SK-N-MC (cell line): ENCODE measurements around the gene GNAS-AS1.

Experiments used
- DNase-seq: peaks from one replicate; pipeline ENCODE4 v3.0.0-alpha.2; 2011; ENCODE audit warnings: low read depth, low spot score
- H3K27ac ChIP-seq: fragments of 200-600 bp; sonication (generic); 2 replicates; pipeline ENCODE4 v1.5.1; 2016; ENCODE audit warnings: mixed run types
- H3K36me3 ChIP-seq: fragments of 200-600 bp; sonication (generic); 2 replicates; pipeline ENCODE4 v1.6.1; 2017; ENCODE audit warnings: antibody characterized with exemption, low read length, mixed read lengths; ENCODE audit not compliant: insufficient read depth
- H3K4me3 ChIP-seq: fragments of 200-600 bp; sonication (generic); 2 replicates; pipeline ENCODE4 v1.5.1; 2016
- H3K9ac ChIP-seq: fragments of 200-600 bp; sonication (generic); 2 replicates; pipeline ENCODE4 v1.8.0; 2017; ENCODE audit warnings: mixed run types, mixed read lengths; ENCODE audit not compliant: insufficient read length
- H3K9me3 ChIP-seq: fragments of 200-600 bp; sonication (generic); 2 replicates; pipeline ENCODE4 v1.6.1; 2017; ENCODE audit warnings: low read depth, mild to moderate bottlenecking, antibody characterized with exemption, low read length, moderate library complexity, mixed read lengths
- EZH2 ChIP-seq: fragments of 200-600 bp; sonication (generic); IDR thresholded peaks from one replicate; pipeline ENCODE4 v1.6.1; 2017; ENCODE audit warnings: antibody characterized with exemption
- FOXP2 ChIP-seq: optimal IDR thresholded peaks from 2 replicates; pipeline ENCODE3; 2011; ENCODE audit warnings: mild to moderate bottlenecking, moderate library complexity; ENCODE audit not compliant: insufficient read depth; ENCODE audit errors: extremely low read length, control extremely low read depth
- POLR2AphosphoS5 ChIP-seq: IDR thresholded peaks from 2 replicates; pipeline ENCODE4 v1.6.1; 2012; ENCODE audit warnings: mild to moderate bottlenecking, low read depth, low read length, borderline replicate concordance

Gene GNAS-AS1

DNA sequence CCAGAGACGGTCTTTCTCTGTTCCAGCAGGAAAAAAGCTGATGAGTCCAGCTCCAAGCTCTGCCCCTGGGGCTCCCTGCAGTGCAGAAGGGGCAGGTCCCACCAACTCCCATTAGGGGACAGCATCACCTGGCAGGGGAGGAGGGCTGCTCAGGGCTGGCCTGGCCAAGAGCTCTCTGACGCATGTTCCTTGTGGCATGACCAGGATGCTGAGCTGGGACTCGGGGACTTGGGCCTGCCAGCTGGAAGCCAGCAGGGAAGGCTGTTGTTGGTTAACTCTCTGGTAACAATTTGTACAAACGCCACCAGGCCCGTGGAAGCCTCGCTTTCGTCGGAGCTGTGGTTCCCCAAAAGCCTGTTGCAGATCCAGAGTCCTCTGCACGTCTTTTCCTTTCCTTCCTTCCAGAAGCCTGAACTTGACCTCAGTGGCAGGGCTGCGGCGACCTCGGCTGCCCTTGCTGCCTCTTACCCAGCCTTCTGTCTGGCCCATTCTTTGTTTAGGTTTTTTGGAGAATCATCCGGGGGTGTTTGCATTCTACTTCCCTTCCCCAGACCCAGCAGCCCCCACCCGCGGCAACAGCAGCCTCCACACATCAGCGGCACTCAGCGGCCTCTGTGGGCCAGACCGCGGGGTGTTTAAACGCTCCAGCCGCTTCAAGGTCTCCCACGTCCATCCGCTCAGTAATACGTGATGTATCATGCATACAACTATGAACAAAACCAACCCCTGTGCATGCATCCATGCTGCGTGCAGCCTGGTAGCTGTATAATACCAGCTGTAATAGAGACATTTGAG, 63.3 kb downstream of the GNAS-AS1 start:
- Histone ChIP-seq H3K27ac (no peak overlapping the region), H3K9ac (no peak overlapping the region), H3K4me3 (no peak overlapping the region), H3K36me3 (no peaks in the 10 kb centered on the region), H3K9me3 (no peaks in the 10 kb centered on the region)
- no peak for DNase-seq
- TF ChIP-seq FOXP2 (no peak), POLR2AphosphoS5 (no peak), EZH2 (no peak)

DNA sequence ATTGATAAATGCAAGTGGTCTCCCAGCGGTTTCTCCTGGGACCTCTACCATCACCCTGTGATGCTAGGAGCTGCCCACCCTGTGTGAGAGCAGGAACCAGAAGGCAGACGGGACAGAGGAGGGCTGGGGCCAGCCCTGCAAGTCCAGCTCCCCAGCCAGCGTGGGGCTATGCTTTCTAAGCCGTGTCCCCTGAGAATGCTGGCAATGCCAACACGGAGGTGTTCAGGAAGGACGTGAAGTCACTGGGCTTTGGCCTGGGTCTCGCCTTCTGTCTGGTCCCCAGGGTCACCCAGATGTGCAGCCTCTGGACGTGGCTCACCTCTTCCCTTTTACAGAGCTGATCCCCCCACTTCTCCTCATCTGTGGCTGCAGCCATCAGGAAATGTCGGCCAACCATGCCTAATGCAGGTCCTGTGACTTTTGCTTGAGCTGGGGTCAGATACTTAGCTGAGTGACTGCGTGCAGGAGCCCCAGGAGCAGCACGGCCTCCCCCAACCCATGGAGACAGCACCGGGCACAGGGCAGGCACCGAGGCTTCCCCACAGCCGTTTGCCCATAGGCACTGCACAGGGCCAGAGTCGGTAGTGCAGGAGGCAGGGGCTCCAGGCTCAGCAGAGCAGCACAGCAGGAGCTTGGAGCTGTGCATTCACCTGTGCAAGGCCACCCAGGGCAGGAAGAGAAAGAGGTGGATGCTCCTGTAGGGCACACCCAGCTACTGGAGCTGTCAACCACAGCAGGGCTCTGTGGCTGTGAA, 66.2 kb downstream of the GNAS-AS1 start:
- Histone ChIP-seq H3K27ac (no peak overlapping the region), H3K9ac (no peak overlapping the region), H3K9me3 (no peaks in the 10 kb centered on the region), H3K4me3 (no peak overlapping the region), H3K36me3 (no peaks in the 10 kb centered on the region)
- no peak for DNase-seq
- TF ChIP-seq POLR2AphosphoS5 (no peak), FOXP2 (no peak), EZH2 (no peak)

DNA sequence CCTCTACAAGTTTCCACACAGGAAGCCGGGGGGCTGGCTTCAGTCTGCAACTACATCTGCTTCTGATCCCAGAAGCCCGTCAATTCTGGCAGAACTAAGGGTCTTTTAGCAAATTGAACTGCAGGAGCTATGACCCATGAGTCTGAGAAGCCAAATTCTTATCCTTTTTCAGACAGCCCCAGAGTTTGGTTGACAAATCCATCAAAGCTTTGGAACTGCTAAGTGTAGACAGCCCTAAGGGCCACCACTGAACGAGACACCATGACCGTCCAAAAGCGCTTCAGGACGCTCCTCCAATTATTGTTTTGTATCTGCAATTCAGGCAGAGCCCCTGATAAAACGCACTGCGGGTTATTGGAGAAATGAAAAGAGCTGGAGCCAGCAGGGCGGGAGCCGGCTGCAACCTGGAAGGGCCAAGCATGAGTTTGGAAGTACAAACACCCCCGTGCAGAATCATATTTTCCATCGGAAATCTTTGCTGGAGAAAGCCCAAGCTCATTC, 67.1 kb downstream of the GNAS-AS1 start:
- no peak for DNase-seq
- H3K4me3 ChIP-seq, result no peak overlapping the region
- no peak for TF ChIP-seq EZH2
- no peak for TF ChIP-seq FOXP2
- TF ChIP-seq POLR2AphosphoS5, result no peak
- H3K36me3 ChIP-seq, result no peaks in the 10 kb centered on the region
- H3K9ac ChIP-seq, result no peak overlapping the region
- no peak overlapping the region for H3K27ac ChIP-seq
- no peaks in the 10 kb centered on the region for H3K9me3 ChIP-seq

DNA sequence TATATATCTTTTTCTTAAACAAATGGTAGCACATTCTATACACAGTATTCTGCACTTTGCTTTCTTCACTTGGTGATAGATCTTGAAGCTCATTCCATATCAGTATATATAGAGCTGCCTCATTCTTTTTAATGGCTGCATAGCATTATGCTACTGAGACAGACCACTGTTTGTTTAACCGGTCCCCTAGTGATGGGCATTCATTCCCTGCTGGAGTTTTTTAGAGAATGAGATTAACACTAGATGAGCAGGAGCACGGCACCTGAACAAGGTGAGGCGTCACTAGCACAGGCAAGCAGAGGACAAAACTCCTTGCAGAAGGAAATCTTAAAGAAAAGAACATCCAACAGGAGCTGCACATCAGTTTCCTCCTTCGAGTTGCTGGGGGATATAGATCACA, 69.6 kb downstream of the GNAS-AS1 start:
- no peaks in the 10 kb centered on the region for H3K9me3 ChIP-seq
- no peak for TF ChIP-seq FOXP2
- no peak for DNase-seq
- no peak overlapping the region for H3K27ac ChIP-seq
- no peaks in the 10 kb centered on the region for H3K36me3 ChIP-seq
- H3K4me3 ChIP-seq, result no peak overlapping the region
- no peak overlapping the region for H3K9ac ChIP-seq

DNA sequence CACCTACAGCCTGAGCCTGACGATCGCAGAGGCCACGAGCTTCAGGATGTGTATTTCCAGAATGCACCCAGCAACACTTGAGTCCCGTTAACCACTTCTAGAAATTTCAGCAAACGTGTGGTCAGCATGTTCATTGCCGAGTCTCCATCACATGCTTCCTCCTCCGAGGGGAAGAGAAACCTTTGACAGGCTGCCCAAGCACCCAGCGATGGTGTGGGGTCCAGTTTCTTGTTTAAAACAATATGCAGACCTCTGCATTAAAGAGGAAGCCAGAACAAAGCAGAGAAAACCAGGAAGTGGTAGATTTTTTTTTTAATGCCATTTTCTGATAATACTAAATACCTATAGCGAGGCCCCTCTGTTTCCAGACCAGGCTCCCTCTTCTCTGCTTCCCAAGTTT, 71.9 kb downstream of the GNAS-AS1 start:
- no peak overlapping the region for H3K4me3 ChIP-seq
- TF ChIP-seq FOXP2 (no peak), POLR2AphosphoS5 (no peak), EZH2 (no peak)
- no peaks in the 10 kb centered on the region for H3K36me3 ChIP-seq
- H3K9me3 ChIP-seq, result no peaks in the 10 kb centered on the region
- no peak overlapping the region for H3K9ac ChIP-seq
- no peak for DNase-seq
- H3K27ac ChIP-seq, result no peak overlapping the region

DNA sequence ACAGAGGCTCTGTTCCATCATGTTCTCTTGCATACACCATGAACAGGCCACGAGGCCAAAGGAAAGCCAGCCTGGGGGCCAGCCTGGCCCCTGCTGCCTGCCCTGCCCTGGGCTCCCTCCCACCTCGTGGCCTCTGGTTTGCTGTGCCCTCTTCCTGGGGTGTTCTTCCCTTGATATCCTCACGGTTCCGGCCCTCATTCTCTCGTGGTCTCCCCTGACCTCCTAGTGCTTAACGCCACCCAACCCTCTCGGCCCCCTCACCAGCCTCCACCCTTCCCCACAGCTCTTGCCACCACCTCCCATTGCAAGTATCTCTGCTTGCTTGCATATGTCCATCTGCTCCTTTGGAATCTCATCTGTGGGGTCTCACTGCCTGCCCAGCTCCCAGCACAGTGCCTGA, 73.0 kb downstream of the GNAS-AS1 start:
- DNase-seq, result no peak
- no peak for TF ChIP-seq FOXP2
- no peak for TF ChIP-seq POLR2AphosphoS5
- no peak for TF ChIP-seq EZH2
- Histone ChIP-seq H3K27ac (no peak overlapping the region), H3K9ac (no peak overlapping the region), H3K4me3 (no peak overlapping the region), H3K9me3 (no peaks in the 10 kb centered on the region), H3K36me3 (no peaks in the 10 kb centered on the region)

DNA sequence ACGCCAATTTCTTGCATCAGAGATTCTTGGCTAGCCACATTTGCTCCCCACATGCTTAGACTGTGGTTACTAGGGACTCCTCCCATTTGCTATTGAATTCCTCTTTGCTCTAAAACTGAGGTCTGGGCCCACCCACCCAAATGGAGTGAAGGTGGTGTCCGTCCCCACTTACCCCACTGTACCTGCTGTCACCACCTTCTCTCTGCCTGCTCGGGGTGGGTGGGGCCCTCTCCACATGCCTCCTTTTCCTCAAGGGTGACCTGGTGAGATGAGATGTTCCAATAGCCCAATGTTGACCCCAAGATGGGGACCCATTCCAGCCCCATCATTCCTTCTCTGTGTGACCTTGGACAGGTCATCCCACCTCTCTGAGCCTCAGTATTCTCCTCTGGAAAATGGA, 74.6 kb downstream of the GNAS-AS1 start:
- TF ChIP-seq FOXP2, result no peak
- no peak for TF ChIP-seq EZH2
- no peak for TF ChIP-seq POLR2AphosphoS5
- no peaks in the 10 kb centered on the region for H3K36me3 ChIP-seq
- H3K9ac ChIP-seq, result no peak overlapping the region
- no peak overlapping the region for H3K27ac ChIP-seq
- no peaks in the 10 kb centered on the region for H3K9me3 ChIP-seq
- no peak for DNase-seq
- no peak overlapping the region for H3K4me3 ChIP-seq

DNA sequence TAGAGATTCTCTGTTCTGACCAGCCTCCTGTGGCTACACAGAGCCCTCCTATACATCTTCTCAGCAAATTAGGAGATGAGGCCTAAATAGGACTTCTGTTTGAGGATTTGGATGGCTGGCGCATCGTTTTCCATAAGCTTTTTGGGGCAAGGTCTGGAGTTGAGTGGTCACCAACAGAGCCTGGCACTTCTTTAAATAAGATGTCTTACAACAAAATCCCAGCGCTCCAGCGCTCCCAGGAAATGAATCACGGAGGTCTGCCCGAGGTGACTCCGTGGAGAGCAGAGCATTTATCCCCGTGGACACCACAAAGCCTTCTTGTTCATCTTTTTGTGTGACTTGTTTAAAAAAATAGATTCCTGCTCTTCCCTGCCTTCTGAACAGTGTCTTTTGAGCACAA, 75.3 kb downstream of the GNAS-AS1 start:
- Histone ChIP-seq H3K4me3 (no peak overlapping the region), H3K27ac (no peak overlapping the region), H3K9ac (no peak overlapping the region), H3K9me3 (no peaks in the 10 kb centered on the region), H3K36me3 (no peaks in the 10 kb centered on the region)
- no peak for DNase-seq
- no peak for TF ChIP-seq POLR2AphosphoS5
- no peak for TF ChIP-seq FOXP2
- no peak for TF ChIP-seq EZH2

DNA sequence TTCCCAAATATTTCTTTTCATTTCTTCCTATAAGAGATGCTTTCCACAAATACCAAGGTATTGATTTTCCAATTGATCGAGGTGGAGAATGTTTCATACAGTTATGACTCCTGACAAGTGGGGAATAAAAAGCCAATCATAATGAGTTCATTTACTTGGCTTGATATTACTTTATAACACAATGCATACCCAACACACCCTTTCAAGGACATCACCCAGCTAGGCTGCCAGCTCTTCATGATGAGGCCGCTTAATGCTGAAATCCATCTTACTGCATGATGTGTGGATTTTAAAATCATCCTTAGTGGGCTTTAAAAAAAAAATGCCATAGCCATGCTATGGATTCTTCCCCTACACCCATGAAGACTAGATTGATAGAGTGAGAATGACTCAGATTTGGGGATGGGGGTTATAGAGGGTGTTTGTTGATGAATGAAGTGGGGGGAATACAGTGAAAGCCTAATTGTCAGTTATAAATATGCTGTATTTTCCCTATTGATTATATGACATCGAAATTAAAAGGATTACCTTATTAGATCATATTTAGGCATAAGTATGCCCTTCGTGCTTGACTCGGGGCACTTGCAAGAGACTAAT, 75.9 kb downstream of the GNAS-AS1 start:
- TF ChIP-seq POLR2AphosphoS5, result no peak
- no peak for TF ChIP-seq FOXP2
- no peak for TF ChIP-seq EZH2
- DNase-seq, result no peak

More for the DNA sequence above, 75.9 kb downstream of the GNAS-AS1 start:
- H3K36me3 ChIP-seq, result no peaks in the 10 kb centered on the region
- no peaks in the 10 kb centered on the region for H3K9me3 ChIP-seq
- H3K4me3 ChIP-seq, result no peak overlapping the region
- no peak overlapping the region for H3K27ac ChIP-seq
- H3K9ac ChIP-seq, result no peak overlapping the region
